Peyer's patch (tissue), 4 donors: ENCODE results near the gene HABP2. TPM values are rescaled to one million over a fixed set of nuclear protein-coding genes. Genes with fewer than 3 reads are reported as not detected.

Experiments
- DNase-seq, 3 donors: peaks; one replicate each; pipeline ENCODE4 v3.0.0-alpha.2; 2017 to 2019
- H3K27ac ChIP-seq, 4 donors: fragments of 200-600 bp; sonication (generic); one replicate each; pipeline ENCODE4 v1.5.1; 2016 to 2019
- H3K27me3 ChIP-seq, 2 donors: fragments of 200-600 bp; sonication (generic); one replicate each; pipeline ENCODE4 v1.5.1; 2019
- H3K36me3 ChIP-seq, 3 donors: fragments of 200-600 bp; sonication (generic); one replicate each; pipeline ENCODE4 v1.5.1; 2016 to 2019
- H3K4me1 ChIP-seq, 4 donors: fragments of 200-600 bp; sonication (generic); one replicate each; pipeline ENCODE4 v1.5.1; 2016 to 2019
- H3K4me3 ChIP-seq, 4 donors: fragments of 200-600 bp; sonication (generic); 1 replicate in 3 of 4; 2 replicates in 1 of 4; pipeline ENCODE4 v1.5.1; 2016 to 2019; ENCODE audit warnings: mild to moderate bottlenecking in 1 of 4
- H3K9me3 ChIP-seq, 4 donors: fragments of 200-600 bp; sonication (generic); one replicate each; pipeline ENCODE4 v1.5.1; 2016 to 2019; ENCODE audit warnings: mild to moderate bottlenecking in 1 of 4
- CTCF ChIP-seq, 6 experiments: fragments of 450-650 bp in 4 of 6; fragments of 200-600 bp in 2 of 6; sonication (generic) in 1 of 6; IDR thresholded peaks; one replicate each; pipeline ENCODE4 v1.5.1; 2017 to 2019; ENCODE audit warnings: antibody characterized with exemption in 6 of 6, mild to moderate bottlenecking in 3 of 6, moderate library complexity in 1 of 6
- POLR2A ChIP-seq, 2 donors: fragments of 450-650 bp; IDR thresholded peaks; one replicate each; pipeline ENCODE4 v1.5.1; 2017; ENCODE audit warnings: antibody characterized with exemption in 2 of 2, mild to moderate bottlenecking in 2 of 2, moderate library complexity in 2 of 2
- total RNA-seq, 4 donors: library from RNA; depleted of rRNA; stranded (reverse); fragments of >200 nt; gene quantifications; one replicate each; pipeline ENCODE4 v1.1.0, GENCODE V29; 2016

HABP2 gene
- total RNA-seq, 4 donors from 2014 or later: 0.27 to 0.88 TPM; not detected in 2

GRCh38 chr10:113600569-113600968, 47.7 kb downstream of the HABP2 start:
- Histone ChIP-seq H3K4me1 (no peaks in the 10 kb centered on the region), H3K4me3 (no peak overlapping the region), H3K36me3 (no peaks in the 10 kb centered on the region), H3K27me3 (no peaks in the 10 kb centered on the region), H3K9me3 (no peaks in the 10 kb centered on the region), H3K27ac (no peak overlapping the region)
- no peak for DNase-seq
- TF ChIP-seq POLR2A (IDR thresholded peaks at IDR 0.05) (no peak), CTCF (IDR thresholded peaks at IDR 0.05) (no peak)

GRCh38 chr10:113603057-113603777, 50.4 kb downstream of the HABP2 start:
- no peaks in the 10 kb centered on the region for H3K36me3 ChIP-seq
- H3K27ac ChIP-seq: no peak overlapping the region
- TF ChIP-seq POLR2A (IDR thresholded peaks at IDR 0.05) (no peak), CTCF (IDR thresholded peaks at IDR 0.05) (no peak)
- no peaks in the 10 kb centered on the region for H3K4me1 ChIP-seq
- DNase-seq: no peak
- H3K27me3 ChIP-seq: no peaks in the 10 kb centered on the region
- no peaks in the 10 kb centered on the region for H3K9me3 ChIP-seq
- no peak overlapping the region for H3K4me3 ChIP-seq

- H3K36me3 ChIP-seq: no peaks in the 10 kb centered on the region
- DNase-seq: no peak
- no peak overlapping the region for H3K27ac ChIP-seq
- H3K27me3 ChIP-seq: no peaks in the 10 kb centered on the region
- TF ChIP-seq POLR2A (IDR thresholded peaks at IDR 0.05) (no peak), CTCF (IDR thresholded peaks at IDR 0.05) (no peak)
- no peaks in the 10 kb centered on the region for H3K9me3 ChIP-seq
- no peak overlapping the region for H3K4me3 ChIP-seq
- no peaks in the 10 kb centered on the region for H3K4me1 ChIP-seq
Measured at GRCh38 chr10:113604572-113604971, 51.7 kb downstream of the HABP2 start.

GRCh38 chr10:113605268-113605978, 52.6 kb downstream of the HABP2 start:
- Histone ChIP-seq H3K36me3 (no peaks in the 10 kb centered on the region), H3K27me3 (no peaks in the 10 kb centered on the region), H3K9me3 (no peaks in the 10 kb centered on the region), H3K27ac (no peak overlapping the region), H3K4me3 (no peak overlapping the region), H3K4me1 (no peaks in the 10 kb centered on the region)
- DNase-seq: no peak
- TF ChIP-seq CTCF (IDR thresholded peaks at IDR 0.05): no peak
- TF ChIP-seq POLR2A (IDR thresholded peaks at IDR 0.05): no peak

GRCh38 chr10:113609704-113610108, 56.9 kb downstream of the HABP2 start:
- H3K27me3 ChIP-seq: no peaks in the 10 kb centered on the region
- TF ChIP-seq POLR2A (IDR thresholded peaks at IDR 0.05) (no peak), CTCF (IDR thresholded peaks at IDR 0.05) (no peak)
- no peaks in the 10 kb centered on the region for H3K4me1 ChIP-seq
- H3K4me3 ChIP-seq: no peak overlapping the region
- no peaks in the 10 kb centered on the region for H3K36me3 ChIP-seq
- no peak overlapping the region for H3K27ac ChIP-seq
- DNase-seq: no peak
- H3K9me3 ChIP-seq: no peaks in the 10 kb centered on the region
